KBM-7 (cell line): ENCODE measurements around the gene FOXE3.

Experiments
- DNase-seq: peaks from one replicate; pipeline ENCODE4 v3.0.0-alpha.2; 2015
- in situ Hi-C: fragments of 300-500 bp; cut with MboI; formaldehyde crosslinking; loops from 2 replicates; pipeline ENCODE4 v1.14.3; 2020; ENCODE audit warnings: low sequenced_read_pairs, low pct_unique_long_range_greater_than_20kb, mixed read lengths

FOXE3 gene

GRCh38 chr1:47401761-47402160, 14.3 kb upstream of the FOXE3 start:
- in situ Hi-C loops = no loop called here
- no peak for DNase-seq

DNA sequence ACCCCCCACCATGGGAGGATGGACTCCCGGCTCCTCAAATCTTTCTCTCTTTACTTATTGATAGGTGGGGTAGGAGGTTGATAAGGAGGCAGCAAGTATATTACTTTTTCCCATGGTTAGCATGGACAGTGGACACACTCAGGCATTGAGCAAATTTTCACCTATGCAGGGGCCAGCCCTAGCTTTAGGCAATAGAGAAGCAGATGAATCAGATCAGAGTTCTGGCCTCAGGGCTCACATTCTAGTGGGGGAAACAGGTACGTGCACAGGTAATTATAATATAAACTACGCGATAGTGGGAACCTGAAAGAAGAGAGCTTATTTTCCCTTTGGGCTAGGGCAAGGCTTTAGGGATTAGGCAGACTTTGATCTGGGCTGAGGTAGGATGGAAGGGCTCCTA, 13.5 kb upstream of the FOXE3 start:
- in situ Hi-C loops = no loop called here

GRCh38 chr1:47403321-47403910, 12.7 kb upstream of the FOXE3 start:
- in situ Hi-C loops = no loop called here
- no peak for DNase-seq

More for the DNA sequence above, 13.5 kb upstream of the FOXE3 start:
- DNase-seq = no peak

GRCh38 chr1:47405697-47406096, 10.4 kb upstream of the FOXE3 start:
- DNase-seq = peak; percentile 53
- in situ Hi-C loops = no loop called here

DNA sequence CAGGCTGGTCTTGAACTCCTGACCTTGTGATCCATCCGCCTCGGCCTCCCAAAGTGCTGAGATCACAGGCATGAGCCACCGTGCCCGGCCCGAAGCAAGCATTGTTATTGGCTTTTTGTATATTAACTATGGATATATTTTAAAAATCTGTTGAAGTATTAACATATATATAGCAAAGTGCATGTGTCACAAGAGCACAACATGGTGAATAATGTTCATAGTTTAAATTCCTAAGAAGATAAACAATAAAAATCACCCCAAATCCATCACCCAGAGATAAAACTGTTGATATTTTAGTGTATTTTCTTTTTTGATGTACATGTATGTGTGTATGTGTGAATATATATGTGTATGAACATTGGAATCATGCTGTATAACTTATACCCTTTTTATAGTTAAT, 9.1 kb upstream of the FOXE3 start:
- DNase-seq = no peak

DNA sequence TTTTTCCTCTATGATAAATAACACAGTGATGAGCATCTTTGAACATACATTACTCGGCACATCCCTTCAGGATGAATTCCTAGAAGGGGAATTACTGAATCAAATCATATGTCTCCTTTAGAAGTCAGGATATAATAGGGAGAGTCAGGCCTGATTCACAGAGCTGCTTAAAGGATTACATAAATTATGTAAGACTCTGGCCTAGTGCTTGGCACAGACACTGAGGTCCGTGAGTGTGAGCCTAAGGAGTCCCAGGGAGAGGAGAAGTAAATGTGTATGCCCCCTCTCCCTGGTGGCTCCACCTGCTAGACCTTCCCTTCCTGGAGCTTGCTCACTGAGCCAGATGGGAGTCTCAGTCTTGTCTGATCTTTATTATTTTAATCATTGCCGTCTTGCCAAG, 8.6 kb upstream of the FOXE3 start:
- no peak for DNase-seq

More for the DNA sequence above, 9.1 kb upstream of the FOXE3 start:
- in situ Hi-C loops = no loop called here

DNA sequence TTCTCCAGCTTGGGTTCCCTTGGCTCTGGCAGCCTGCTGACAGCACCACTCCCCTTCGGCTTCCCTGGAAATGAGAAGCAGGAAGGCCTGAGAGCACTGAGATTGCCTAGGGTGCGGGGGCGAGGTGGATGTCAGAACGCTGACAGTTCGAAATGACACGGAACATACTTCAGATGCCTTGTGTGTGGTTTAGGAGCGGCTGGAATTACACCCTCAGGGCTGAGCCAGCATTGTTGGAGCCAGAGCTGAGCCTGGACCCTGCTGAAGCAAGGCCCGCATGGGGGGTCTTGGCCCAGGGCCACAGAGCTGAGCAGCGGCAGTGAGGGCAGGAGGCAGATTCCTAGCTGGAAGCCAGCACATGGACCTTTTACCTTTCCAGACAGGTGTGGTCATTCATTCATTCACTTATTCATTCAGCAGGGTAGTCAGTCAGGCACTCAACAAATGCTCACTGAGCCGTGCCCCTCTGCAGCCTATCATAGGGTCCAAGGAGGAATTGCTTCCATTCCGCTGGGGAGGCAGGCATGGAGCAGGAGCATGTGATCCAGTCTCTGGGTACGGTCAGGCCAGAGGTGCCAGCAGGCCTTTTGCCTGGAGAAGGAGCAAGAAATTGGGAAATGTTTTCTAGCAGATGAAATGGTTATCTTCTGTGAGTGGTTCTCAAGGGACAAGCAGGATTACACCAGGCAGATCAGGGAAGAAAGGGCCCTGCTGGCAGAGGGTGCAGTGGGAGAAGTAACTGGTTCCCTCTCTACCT, 6.6 kb upstream of the FOXE3 start:
- in situ Hi-C loops = no loop called here
- no peak for DNase-seq

More for the DNA sequence above, 8.6 kb upstream of the FOXE3 start:
- in situ Hi-C loops = no loop called here

DNA sequence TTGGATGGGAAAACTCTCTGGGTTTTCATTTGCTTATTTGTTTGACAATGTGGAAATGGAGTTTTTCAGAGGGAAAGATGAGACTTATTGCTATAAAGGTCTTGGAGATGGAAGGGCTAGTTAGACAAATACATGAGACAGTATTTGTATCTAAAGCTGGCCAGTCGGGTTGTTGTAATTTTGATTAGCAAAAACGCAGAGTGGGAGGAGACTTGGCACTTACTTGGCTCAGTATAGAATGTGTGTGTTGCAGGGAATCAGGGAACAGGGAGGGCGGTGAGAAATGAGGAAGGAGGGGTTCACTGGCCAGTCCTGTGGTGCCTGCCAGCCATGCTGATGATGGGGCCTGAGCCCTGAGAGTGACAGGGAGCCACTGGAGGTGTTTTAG, 6.0 kb upstream of the FOXE3 start:
- DNase-seq = no peak
- in situ Hi-C loops = no loop called here

- in situ Hi-C loops = no loop called here
- DNase-seq = no peak
Observed at GRCh38 chr1:47411436-47411835, 4.6 kb upstream of the FOXE3 start.

GRCh38 chr1:47412437-47412836, 3.6 kb upstream of the FOXE3 start:
- DNase-seq = no peak
- in situ Hi-C loops = no loop called here

GRCh38 chr1:47416319-47417169, 459 bp downstream of the FOXE3 start:
- DNase-seq = no peak
- in situ Hi-C loops = no loop called here

DNA sequence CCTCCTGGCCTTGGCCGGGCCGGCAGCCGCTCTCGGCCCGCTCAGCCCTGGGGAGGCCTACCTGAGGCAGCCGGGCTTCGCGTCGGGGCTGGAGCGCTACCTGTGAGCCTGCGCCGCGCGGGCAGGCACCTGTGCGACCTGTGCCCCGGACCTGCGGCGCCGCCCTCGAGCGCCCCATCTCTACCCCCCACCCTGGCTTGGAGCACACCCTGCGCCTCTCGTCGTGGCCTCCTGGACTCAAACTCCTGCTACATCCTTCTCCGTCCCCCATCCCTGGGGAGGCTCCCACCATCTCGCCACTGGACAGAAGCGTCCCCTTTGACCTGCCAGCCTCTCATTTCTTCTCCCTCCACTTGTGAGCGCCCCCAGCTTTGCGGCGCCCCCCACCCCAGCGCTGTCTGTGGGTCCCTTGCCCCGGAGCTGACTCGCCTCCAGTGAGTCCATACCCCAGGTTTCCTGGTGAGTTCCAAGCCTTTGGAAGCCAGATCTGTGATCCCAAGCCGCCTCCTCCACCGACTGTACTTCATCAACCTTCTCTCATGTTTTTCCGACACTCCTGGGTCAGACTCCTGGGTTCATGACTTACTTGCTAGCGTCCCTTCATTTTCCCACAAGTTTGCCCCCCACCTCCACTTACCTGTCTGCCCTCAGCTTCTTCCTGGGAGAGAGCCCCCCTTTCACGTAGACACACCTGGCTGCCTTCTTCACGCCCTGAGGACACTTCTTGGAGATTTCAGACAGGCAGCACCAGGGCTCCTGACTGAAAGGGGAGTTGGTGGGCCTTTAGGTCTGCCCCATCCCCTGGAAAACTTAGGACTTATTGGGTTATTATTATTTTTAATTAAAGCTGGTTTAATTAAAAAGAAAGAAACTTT, 1.3 kb downstream of the FOXE3 start:
- in situ Hi-C loops = no loop called here
- no peak for DNase-seq

DNA sequence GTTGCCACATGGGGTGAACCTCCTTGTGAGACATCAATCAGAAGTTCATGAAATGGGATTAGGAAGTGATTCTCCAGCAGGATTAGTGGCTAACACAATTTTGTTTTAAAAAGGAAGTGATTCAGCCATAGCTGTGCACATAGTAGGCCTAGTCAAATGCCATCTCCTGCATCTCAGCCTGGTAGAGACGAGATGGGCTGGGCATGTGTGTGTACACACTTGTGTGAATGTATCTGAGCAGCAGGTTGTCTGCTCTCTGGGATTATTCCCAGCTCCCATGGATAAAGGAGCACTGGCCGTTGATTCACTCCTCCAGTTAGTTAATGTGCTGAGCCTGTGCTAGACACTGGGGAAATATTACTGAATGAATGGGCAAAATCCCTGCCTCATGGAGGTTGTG, 2.0 kb downstream of the FOXE3 start:
- DNase-seq = no peak
- in situ Hi-C loops = no loop called here

DNA sequence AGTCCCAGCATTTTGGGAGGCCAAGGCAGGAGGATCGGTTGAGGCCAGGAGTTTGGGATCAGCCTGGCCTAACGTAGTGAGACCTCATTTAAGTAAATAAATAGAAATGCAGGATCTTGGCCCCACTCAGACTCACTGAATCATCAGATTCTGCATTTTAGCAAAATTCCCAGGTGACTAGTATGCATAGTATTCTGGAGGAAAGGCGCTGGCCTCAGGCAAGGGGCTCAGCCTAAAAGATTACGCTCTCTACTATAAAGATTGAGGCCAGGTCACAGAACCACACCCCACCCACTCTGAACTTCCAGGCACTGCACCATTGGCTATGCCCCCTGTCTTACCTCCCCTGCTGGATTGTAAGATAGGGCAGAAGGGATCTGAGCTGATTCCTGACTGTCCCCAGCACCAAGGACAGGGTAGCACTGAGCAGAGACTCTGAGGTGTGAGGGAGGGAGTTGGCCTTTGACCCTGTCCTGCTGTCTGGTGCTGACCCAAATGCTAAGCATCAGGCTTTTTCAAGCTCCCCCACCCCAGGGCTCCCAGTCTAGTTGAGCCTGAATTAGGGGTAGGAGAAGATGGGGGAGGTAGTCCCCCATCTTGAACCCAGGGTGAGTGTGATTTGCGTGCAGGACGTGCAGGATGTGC, 2.7 kb downstream of the FOXE3 start:
- DNase-seq = no peak
- in situ Hi-C loops = no loop called here

DNA sequence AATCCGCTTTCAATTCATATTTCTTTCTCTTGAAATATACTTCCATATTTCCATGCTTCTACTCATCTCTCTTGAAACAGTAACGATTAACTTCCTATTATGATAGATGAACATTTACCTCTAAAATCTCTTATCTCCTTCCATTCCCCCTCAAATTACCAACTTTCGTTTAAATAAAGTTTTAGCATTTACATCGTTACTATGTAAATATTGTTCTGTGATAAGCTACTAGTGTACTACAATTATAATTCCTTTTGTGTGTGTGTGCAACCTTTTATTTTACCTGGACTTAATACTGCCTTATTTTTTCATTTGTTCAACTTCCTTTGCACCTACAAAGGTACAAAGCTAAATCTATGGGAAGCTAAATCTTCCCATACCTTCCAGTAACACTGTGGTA, 4.5 kb downstream of the FOXE3 start:
- no peak for DNase-seq
- in situ Hi-C loops = no loop called here

DNA sequence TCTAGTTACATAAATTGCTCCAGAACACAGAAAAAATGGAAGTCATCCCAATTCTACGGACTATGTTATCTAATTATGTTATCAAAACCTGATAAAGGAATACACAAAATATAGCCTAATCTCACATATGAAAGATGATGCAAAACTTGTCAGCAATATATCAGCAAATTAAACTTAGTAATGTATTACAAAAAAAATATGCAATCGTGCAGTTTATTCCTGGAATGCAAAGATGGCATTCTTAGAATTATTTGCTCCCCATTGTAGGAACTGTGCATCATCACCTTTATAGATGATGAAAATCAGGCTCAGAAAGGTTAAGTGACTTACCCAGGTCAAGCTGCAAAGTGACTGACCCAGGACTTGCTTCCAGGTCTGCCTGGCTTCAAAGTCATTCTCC, 7.8 kb downstream of the FOXE3 start:
- DNase-seq = no peak
- in situ Hi-C loops = no loop called here

GRCh38 chr1:47424336-47424982, 8.4 kb downstream of the FOXE3 start:
- DNase-seq = peak; percentile 64
- in situ Hi-C loops = no loop called here

- peak; percentile 32 for DNase-seq
- in situ Hi-C loops = loop anchor here (25.0 kb wide), 1 partner anchor 281 kb away; no protein-coding TSS in a partner anchor
Observed at GRCh38 chr1:47431534-47431933, 15.4 kb downstream of the FOXE3 start.
